Activated naive CD8-positive, alpha-beta T cell treated with anti-CD3 and anti-CD28 coated beads for 36 hours (primary cell): Measurements from ENCODE around the gene OBSL1. TPM values are rescaled to one million over a fixed set of nuclear protein-coding genes. Genes with fewer than 3 reads are reported as not detected.

Experiments used
- DNase-seq: peaks from one replicate; pipeline ENCODE4 v3.0.0; 2021
- H3K27ac Mint-ChIP-seq: one replicate; pipeline ENCODE4 v1.8.0; 2022; ENCODE audit warnings: mild to moderate bottlenecking, moderate library complexity, mixed read lengths
- H3K27me3 Mint-ChIP-seq: one replicate; pipeline ENCODE4 v1.8.0; 2022; ENCODE audit warnings: mild to moderate bottlenecking, mixed read lengths
- H3K36me3 Mint-ChIP-seq: one replicate; pipeline ENCODE4 v1.8.0; 2021; ENCODE audit warnings: mild to moderate bottlenecking, mixed read lengths
- H3K4me1 Mint-ChIP-seq: one replicate; pipeline ENCODE4 v1.8.0; 2021; ENCODE audit warnings: mixed read lengths
- H3K4me3 Mint-ChIP-seq: one replicate; pipeline ENCODE4 v1.8.0; 2022; ENCODE audit warnings: mild to moderate bottlenecking, moderate library complexity, mixed read lengths
- H3K9me3 Mint-ChIP-seq: one replicate; pipeline ENCODE4 v1.8.0; 2022; ENCODE audit warnings: mixed read lengths
- total RNA-seq, 2 experiments: library from RNA; stranded (reverse); gene quantifications; one replicate each; pipeline ENCODE4 v1.2.3, GENCODE V29; 2021

Gene OBSL1
- total RNA-seq, 2 experiments from 2014 or later: 1.7 to 2.0 TPM

GRCh38 chr2:219539926-219540678 lies 31.2 kb downstream of the OBSL1 start:
- Mint-ChIP-seq H3K36me3 (peaks cover 13% of the 10 kb centered on the region), H3K27ac (no peak overlapping the region), H3K4me3 (no peak overlapping the region), H3K27me3 (peaks cover 8% of the 10 kb centered on the region), H3K4me1 (peaks cover 19% of the 10 kb centered on the region), H3K9me3 (no peaks in the 10 kb centered on the region)
- no peak for DNase-seq

GRCh38 chr2:219538956-219539788 lies 32.2 kb downstream of the OBSL1 start:
- DNase-seq: no peak
- no peak overlapping the region for H3K4me3 Mint-ChIP-seq
- H3K36me3 Mint-ChIP-seq: peaks cover 13% of the 10 kb centered on the region
- H3K4me1 Mint-ChIP-seq: peaks cover 13% of the 10 kb centered on the region
- H3K27ac Mint-ChIP-seq: no peak overlapping the region
- H3K9me3 Mint-ChIP-seq: no peaks in the 10 kb centered on the region
- H3K27me3 Mint-ChIP-seq: no peaks in the 10 kb centered on the region

DNA sequence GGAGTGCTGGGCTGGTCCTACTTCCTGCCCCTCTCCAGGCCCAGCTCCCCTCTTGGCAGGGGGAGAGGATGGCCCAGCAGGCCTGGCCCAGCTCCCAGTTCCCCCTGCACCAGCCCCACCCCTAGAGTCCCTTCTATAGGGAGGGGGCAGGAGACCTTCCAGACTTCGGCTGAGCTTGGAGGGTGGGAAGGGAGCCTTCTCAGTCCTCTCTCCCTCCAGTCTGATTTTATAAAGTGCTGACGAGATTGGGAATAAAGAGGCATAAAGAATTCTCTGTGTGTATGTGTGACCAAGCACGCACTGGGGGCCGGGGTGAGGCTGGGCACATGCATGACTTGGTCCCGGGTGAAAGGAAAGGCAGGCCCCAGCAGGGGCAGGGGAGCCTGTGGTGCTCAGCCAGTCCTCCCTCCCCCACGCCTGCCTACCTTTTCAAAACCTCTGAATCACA lies 32.8 kb downstream of the OBSL1 start:
- no peak for DNase-seq
- H3K4me3 Mint-ChIP-seq: no peak overlapping the region
- no peaks in the 10 kb centered on the region for H3K27me3 Mint-ChIP-seq
- peaks cover 12% of the 10 kb centered on the region for H3K4me1 Mint-ChIP-seq
- no peaks in the 10 kb centered on the region for H3K9me3 Mint-ChIP-seq
- no peak overlapping the region for H3K27ac Mint-ChIP-seq
- peaks cover 13% of the 10 kb centered on the region for H3K36me3 Mint-ChIP-seq

GRCh38 chr2:219537657-219538488 lies 33.5 kb downstream of the OBSL1 start:
- no peak for DNase-seq
- Mint-ChIP-seq H3K9me3 (no peaks in the 10 kb centered on the region), H3K4me3 (no peak overlapping the region), H3K36me3 (peaks cover 13% of the 10 kb centered on the region), H3K27ac (no peak overlapping the region), H3K27me3 (no peaks in the 10 kb centered on the region), H3K4me1 (peaks cover 12% of the 10 kb centered on the region)

DNA sequence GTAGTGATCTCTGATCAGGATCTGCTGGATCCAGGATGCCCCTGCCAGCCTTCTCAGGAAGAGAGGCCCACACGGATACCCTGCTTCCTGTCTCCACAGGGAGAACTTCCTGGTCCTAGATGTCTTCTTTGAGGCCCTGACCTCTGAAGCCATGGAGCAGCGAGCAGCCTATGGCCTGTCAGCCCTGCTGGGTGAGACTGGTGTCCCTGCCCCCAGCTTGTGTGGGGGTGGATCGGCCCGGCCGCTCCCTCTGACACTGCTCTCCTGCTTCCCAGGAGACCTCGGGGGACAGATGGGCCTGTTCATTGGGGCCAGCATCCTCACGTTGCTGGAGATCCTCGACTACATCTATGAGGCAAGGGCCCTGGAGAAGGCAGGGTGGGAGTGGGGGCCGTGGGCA lies 34.4 kb downstream of the OBSL1 start:
- H3K4me1 Mint-ChIP-seq: peaks cover 7% of the 10 kb centered on the region
- no peak overlapping the region for H3K27ac Mint-ChIP-seq
- H3K4me3 Mint-ChIP-seq: no peak overlapping the region
- no peaks in the 10 kb centered on the region for H3K27me3 Mint-ChIP-seq
- no peaks in the 10 kb centered on the region for H3K9me3 Mint-ChIP-seq
- H3K36me3 Mint-ChIP-seq: peaks cover 13% of the 10 kb centered on the region
- DNase-seq: no peak

GRCh38 chr2:219536425-219536824 lies 34.9 kb downstream of the OBSL1 start:
- DNase-seq: no peak
- no peak overlapping the region for H3K27ac Mint-ChIP-seq
- H3K4me3 Mint-ChIP-seq: no peak overlapping the region
- peaks cover 4% of the 10 kb centered on the region for H3K27me3 Mint-ChIP-seq
- no peaks in the 10 kb centered on the region for H3K9me3 Mint-ChIP-seq
- H3K36me3 Mint-ChIP-seq: peaks cover 12% of the 10 kb centered on the region
- H3K4me1 Mint-ChIP-seq: peaks cover 4% of the 10 kb centered on the region

GRCh38 chr2:219533930-219534661 lies 37.2 kb downstream of the OBSL1 start:
- no peaks in the 10 kb centered on the region for H3K9me3 Mint-ChIP-seq
- H3K27me3 Mint-ChIP-seq: peaks cover 28% of the 10 kb centered on the region
- DNase-seq: no peak
- H3K4me1 Mint-ChIP-seq: no peaks in the 10 kb centered on the region
- no peak overlapping the region for H3K27ac Mint-ChIP-seq
- no peak overlapping the region for H3K4me3 Mint-ChIP-seq
- H3K36me3 Mint-ChIP-seq: peaks cover 4% of the 10 kb centered on the region

GRCh38 chr2:219532378-219532649 lies 39.0 kb downstream of the OBSL1 start:
- H3K27ac Mint-ChIP-seq: no peak overlapping the region
- no peaks in the 10 kb centered on the region for H3K9me3 Mint-ChIP-seq
- no peaks in the 10 kb centered on the region for H3K4me1 Mint-ChIP-seq
- H3K4me3 Mint-ChIP-seq: no peak overlapping the region
- DNase-seq: no peak
- no peaks in the 10 kb centered on the region for H3K36me3 Mint-ChIP-seq
- peaks cover 43% of the 10 kb centered on the region for H3K27me3 Mint-ChIP-seq

- Mint-ChIP-seq H3K27me3 (peaks cover 47% of the 10 kb centered on the region), H3K27ac (no peak overlapping the region), H3K9me3 (no peaks in the 10 kb centered on the region), H3K4me1 (no peaks in the 10 kb centered on the region), H3K4me3 (no peak overlapping the region), H3K36me3 (no peaks in the 10 kb centered on the region)
- DNase-seq: no peak
These were observed 39.5 kb downstream of the OBSL1 start for GRCh38 chr2:219531639-219532377.

- no peak overlapping the region for H3K27ac Mint-ChIP-seq
- peak; percentile 87 for DNase-seq
- H3K4me1 Mint-ChIP-seq: no peaks in the 10 kb centered on the region
- no peaks in the 10 kb centered on the region for H3K9me3 Mint-ChIP-seq
- no peaks in the 10 kb centered on the region for H3K36me3 Mint-ChIP-seq
- no peak overlapping the region for H3K4me3 Mint-ChIP-seq
- peaks cover 59% of the 10 kb centered on the region for H3K27me3 Mint-ChIP-seq
These were observed 41.0 kb downstream of the OBSL1 start for GRCh38 chr2:219530048-219530963.

DNA sequence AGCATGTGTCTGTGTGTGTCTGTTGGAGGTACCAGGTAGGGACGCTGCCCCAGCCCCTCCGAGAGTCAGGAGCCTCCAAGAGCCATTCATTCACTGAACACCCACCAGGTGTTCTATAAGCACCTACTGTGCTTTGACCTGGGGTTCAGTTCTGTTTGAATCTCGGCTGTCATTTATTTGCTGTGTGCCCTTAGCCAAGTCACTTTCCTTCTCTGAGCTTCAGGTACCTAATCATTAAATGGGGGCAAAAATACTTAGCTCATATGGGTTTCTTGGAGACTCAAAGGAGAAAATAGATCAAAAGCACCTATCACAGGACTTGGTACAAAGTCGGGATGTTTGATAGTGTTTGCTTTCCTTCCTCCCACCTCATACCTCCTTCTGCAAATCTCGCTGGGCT lies 43.9 kb downstream of the OBSL1 start:
- Mint-ChIP-seq H3K4me1 (no peaks in the 10 kb centered on the region), H3K9me3 (no peaks in the 10 kb centered on the region), H3K4me3 (no peak overlapping the region), H3K27ac (no peak overlapping the region), H3K36me3 (no peaks in the 10 kb centered on the region), H3K27me3 (peaks cover 82% of the 10 kb centered on the region)
- no peak for DNase-seq

DNA sequence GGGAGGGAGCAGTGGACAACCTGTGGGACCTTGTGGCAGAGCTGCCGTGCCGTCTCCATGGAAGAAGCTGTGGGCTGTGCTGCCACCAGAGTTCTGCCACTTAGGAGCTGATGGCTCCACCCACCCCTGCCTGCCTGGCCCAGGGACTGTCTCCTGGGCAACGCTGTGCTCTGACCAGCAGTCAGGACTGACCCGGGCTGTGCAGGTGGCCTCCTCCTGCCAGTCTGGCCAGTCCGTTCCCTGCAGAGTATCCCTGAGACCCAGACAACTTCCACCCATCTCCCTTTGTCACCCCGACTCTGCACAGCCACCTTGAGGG lies 44.3 kb downstream of the OBSL1 start:
- Mint-ChIP-seq H3K4me3 (no peak overlapping the region), H3K27ac (no peak overlapping the region), H3K9me3 (no peaks in the 10 kb centered on the region), H3K4me1 (peaks cover 1% of the 10 kb centered on the region), H3K36me3 (no peaks in the 10 kb centered on the region), H3K27me3 (peaks cover 85% of the 10 kb centered on the region)
- DNase-seq: no peak

- Mint-ChIP-seq H3K36me3 (no peaks in the 10 kb centered on the region), H3K4me1 (peaks cover 5% of the 10 kb centered on the region), H3K27ac (no peak overlapping the region), H3K27me3 (peaks cover 86% of the 10 kb centered on the region), H3K4me3 (no peak overlapping the region), H3K9me3 (no peaks in the 10 kb centered on the region)
- no peak for DNase-seq
These were observed 44.8 kb downstream of the OBSL1 start for GRCh38 chr2:219526320-219527075.
